Measurements from ENCODE around the gene BICD1.
"Not testable (repeated sequence)": the region's sequence is repeated elsewhere in the genome, so short reads cannot be mapped to it uniquely, and the experiment has no call there.

Gene BICD1

DNA sequence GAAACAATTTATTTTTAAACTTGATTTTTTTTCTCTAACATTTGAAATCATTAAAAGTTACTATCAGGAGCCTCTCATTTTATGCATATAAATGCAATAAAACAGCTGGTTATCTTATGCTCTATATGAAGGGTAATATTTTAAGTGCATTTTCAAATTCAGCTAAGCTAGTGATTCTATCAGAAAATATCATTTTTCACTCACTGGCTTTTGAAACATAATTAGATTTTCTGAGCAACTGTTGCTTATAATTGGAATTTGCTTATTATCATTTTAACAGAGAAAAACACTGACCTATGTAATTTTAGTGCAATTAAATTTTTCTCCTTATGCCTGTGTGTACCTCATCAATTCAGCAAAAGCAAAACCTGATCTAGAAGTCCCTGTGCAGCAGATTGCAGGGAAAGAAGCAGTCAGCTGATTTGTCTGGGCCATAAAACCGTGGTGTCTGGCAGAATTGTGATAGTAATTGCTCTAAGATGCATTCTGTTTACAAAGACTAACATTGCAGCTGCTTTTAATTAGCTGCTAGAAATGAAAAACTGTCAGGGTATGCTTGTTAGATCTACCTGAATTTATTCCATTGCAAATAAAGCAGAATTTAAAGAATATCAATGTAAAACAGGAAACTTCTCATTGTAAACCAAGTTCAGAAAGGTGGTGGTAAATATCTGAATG is 75.0 kb downstream of the BICD1 start:
- Histone ChIP-seq H3K4me1 (ENCODE audit: control insufficient read depth, low read length) (no peaks in the 10 kb centered on the region), H3K27ac (ENCODE audit: low read depth, low read length) (no peak overlapping the region), H3K9me2 (replicated peaks; ENCODE audit: control insufficient read depth, low read length) (no peaks in the 10 kb centered on the region), H3F3A (ENCODE audit: control insufficient read depth, insufficient read depth) (no peaks in the 10 kb centered on the region), H3K4me3 (ENCODE audit: low read length) (no peak overlapping the region), H3K27me3 (ENCODE audit: control insufficient read depth, low read length) (no peaks in the 10 kb centered on the region), H3K36me3 (ENCODE audit: control insufficient read depth, low read length) (peaks cover 41% of the 10 kb centered on the region), H4K20me1 (ENCODE audit: control insufficient read depth, insufficient read depth, low read depth, low read length) (0 out of 2 replicates have a peak, but pooled peaks cover 5% of the 10 kb centered on the region), H3K4me2 (ENCODE audit: low read length) (no peak overlapping the region), H3K9me3 (ENCODE audit: control insufficient read depth, insufficient read depth, low read length) (no peaks in the 10 kb centered on the region), H3K79me2 (ENCODE audit: control insufficient read depth, low read length) (peaks cover 63% of the 10 kb centered on the region)
- TF ChIP-seq EZH2phosphoT487 (IDR thresholded peaks at IDR 0.05; ENCODE audit: borderline replicate concordance, low read length): no peak
- TF ChIP-seq, protein P1, sequence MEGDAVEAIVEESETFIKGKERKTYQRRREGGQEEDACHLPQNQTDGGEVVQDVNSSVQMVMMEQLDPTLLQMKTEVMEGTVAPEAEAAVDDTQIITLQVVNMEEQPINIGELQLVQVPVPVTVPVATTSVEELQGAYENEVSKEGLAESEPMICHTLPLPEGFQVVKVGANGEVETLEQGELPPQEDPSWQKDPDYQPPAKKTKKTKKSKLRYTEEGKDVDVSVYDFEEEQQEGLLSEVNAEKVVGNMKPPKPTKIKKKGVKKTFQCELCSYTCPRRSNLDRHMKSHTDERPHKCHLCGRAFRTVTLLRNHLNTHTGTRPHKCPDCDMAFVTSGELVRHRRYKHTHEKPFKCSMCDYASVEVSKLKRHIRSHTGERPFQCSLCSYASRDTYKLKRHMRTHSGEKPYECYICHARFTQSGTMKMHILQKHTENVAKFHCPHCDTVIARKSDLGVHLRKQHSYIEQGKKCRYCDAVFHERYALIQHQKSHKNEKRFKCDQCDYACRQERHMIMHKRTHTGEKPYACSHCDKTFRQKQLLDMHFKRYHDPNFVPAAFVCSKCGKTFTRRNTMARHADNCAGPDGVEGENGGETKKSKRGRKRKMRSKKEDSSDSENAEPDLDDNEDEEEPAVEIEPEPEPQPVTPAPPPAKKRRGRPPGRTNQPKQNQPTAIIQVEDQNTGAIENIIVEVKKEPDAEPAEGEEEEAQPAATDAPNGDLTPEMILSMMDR (IDR thresholded peaks at IDR 0.05; ENCODE audit: low read depth, low read length, poor library complexity, severe bottlenecking): no peak

DNA sequence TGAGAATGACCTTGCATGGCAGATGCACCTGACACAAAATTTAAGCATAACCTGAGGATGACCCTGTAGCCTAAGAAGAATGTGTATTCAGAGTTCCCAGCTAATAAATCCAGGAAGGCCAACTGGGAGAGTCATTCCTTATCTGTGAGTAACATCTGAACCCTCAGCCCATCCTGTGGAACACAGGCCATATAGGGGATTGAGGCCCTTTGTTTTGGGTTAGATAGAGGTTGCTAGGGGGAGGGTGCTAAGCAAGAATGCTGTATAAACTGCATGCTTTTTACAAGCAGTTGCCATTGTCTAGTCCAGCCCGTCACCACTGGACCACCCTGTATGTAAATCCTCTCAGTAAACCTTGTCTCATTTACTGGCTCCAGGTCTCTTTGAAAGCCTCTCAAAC is 77.0 kb downstream of the BICD1 start:
- 0 out of 2 replicates have a peak, but pooled peaks cover under 1% of the 10 kb centered on the region for H4K20me1 ChIP-seq (ENCODE audit: control insufficient read depth, insufficient read depth, low read depth, low read length)
- no peak overlapping the region for H3K27ac ChIP-seq (ENCODE audit: low read depth, low read length)
- no peaks in the 10 kb centered on the region for H3K9me3 ChIP-seq (ENCODE audit: control insufficient read depth, insufficient read depth, low read length)
- H3K4me1 ChIP-seq (ENCODE audit: control insufficient read depth, low read length): no peaks in the 10 kb centered on the region
- peaks cover 52% of the 10 kb centered on the region for H3K79me2 ChIP-seq (ENCODE audit: control insufficient read depth, low read length)
- H3K9me2 ChIP-seq (replicated peaks; ENCODE audit: control insufficient read depth, low read length): no peaks in the 10 kb centered on the region
- peaks cover 48% of the 10 kb centered on the region for H3K36me3 ChIP-seq (ENCODE audit: control insufficient read depth, low read length)
- H3K27me3 ChIP-seq (ENCODE audit: control insufficient read depth, low read length): no peaks in the 10 kb centered on the region
- no peaks in the 10 kb centered on the region for H3F3A ChIP-seq (ENCODE audit: control insufficient read depth, insufficient read depth)
- H3K4me2 ChIP-seq (ENCODE audit: low read length): no peak overlapping the region
- TF ChIP-seq, protein P1 (IDR thresholded peaks at IDR 0.05; ENCODE audit: low read depth, low read length, poor library complexity, severe bottlenecking): no peak
- no peak for TF ChIP-seq EZH2phosphoT487 (IDR thresholded peaks at IDR 0.05; ENCODE audit: borderline replicate concordance, low read length)
- H3K4me3 ChIP-seq (ENCODE audit: low read length): no peak overlapping the region

DNA sequence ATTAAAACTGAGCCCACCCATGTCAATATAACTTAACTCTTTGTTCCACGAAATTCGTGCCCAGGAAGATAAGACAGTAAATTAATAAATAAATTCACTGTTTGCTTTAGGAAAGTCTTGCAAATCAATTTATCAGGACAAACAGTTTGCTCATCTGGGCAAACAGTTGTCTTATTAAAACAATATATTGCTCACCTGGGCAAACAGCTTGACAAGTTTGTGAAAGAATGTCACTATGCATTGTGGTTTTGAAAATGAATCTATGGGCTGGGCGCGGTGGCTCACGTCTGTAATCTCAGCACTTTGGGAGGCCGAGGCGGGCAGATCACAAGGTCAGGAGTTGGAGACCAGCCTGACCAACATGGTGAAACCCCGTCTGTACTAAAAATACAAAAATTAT is 80.5 kb downstream of the BICD1 start:
- not testable (repeated sequence) for H4K20me1 ChIP-seq (ENCODE audit: control insufficient read depth, insufficient read depth, low read depth, low read length); H3K4me1 ChIP-seq (ENCODE audit: control insufficient read depth, low read length); H3K9me2 ChIP-seq (replicated peaks; ENCODE audit: control insufficient read depth, low read length); H3K4me3 ChIP-seq (ENCODE audit: low read length); H3K4me2 ChIP-seq (ENCODE audit: low read length); H3F3A ChIP-seq (ENCODE audit: control insufficient read depth, insufficient read depth); H3K27me3 ChIP-seq (ENCODE audit: control insufficient read depth, low read length); H3K27ac ChIP-seq (ENCODE audit: low read depth, low read length); H3K9me3 ChIP-seq (ENCODE audit: control insufficient read depth, insufficient read depth, low read length)
- Histone ChIP-seq H3K79me2 (ENCODE audit: control insufficient read depth, low read length) (peaks cover 31% of the 10 kb centered on the region), H3K36me3 (ENCODE audit: control insufficient read depth, low read length) (peaks cover 59% of the 10 kb centered on the region)

DNA sequence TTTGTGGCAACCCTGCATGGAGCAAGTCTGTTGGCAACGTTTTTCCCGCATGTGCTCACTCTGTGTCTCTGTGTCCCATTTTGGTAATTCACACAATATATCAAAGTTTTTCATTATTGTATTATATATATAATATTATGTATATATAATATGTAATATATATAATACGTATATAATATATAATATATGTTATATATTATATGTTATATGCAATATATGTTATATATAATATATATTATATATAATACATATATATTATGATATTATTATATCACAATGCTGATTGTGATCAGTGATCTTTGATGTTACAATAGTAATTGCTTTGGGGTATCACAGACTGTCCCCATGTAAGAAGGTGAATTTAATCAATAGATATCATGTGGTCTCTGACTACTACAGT is 84.8 kb downstream of the BICD1 start:
- Histone ChIP-seq H3F3A (ENCODE audit: control insufficient read depth, insufficient read depth) (no peaks in the 10 kb centered on the region), H3K27ac (ENCODE audit: low read depth, low read length) (no peak overlapping the region), H3K9me2 (replicated peaks; ENCODE audit: control insufficient read depth, low read length) (no peaks in the 10 kb centered on the region), H3K4me1 (ENCODE audit: control insufficient read depth, low read length) (no peaks in the 10 kb centered on the region), H3K36me3 (ENCODE audit: control insufficient read depth, low read length) (peaks cover 67% of the 10 kb centered on the region), H4K20me1 (ENCODE audit: control insufficient read depth, insufficient read depth, low read depth, low read length) (no peaks in the 10 kb centered on the region), H3K4me2 (ENCODE audit: low read length) (no peak overlapping the region), H3K79me2 (ENCODE audit: control insufficient read depth, low read length) (peaks cover 14% of the 10 kb centered on the region), H3K9me3 (ENCODE audit: control insufficient read depth, insufficient read depth, low read length) (peaks cover 27% of the 10 kb centered on the region), H3K4me3 (ENCODE audit: low read length) (no peak overlapping the region), H3K27me3 (ENCODE audit: control insufficient read depth, low read length) (no peaks in the 10 kb centered on the region)
- TF ChIP-seq, protein P1 (IDR thresholded peaks at IDR 0.05; ENCODE audit: low read depth, low read length, poor library complexity, severe bottlenecking): no peak
- no peak for TF ChIP-seq EZH2phosphoT487 (IDR thresholded peaks at IDR 0.05; ENCODE audit: borderline replicate concordance, low read length)

Data from DOHH2 (cell line).